Lower leg skin (tissue), 3 donors: ENCODE data around the gene EFS.

ENCODE experiments used
- POLR2A ChIP-seq, 2 donors: fragments of 450-650 bp; IDR thresholded peaks; one replicate each; pipeline ENCODE4 v1.6.1; 2016 to 2017; ENCODE audit warnings: antibody characterized with exemption in 2 of 2, mild to moderate bottlenecking in 1 of 2, moderate library complexity in 1 of 2
- TF ChIP-seq, protein P1 (sequence below), 3 donors: fragments of 450-650 bp; IDR thresholded peaks; one replicate each; pipeline ENCODE4 v1.5.1; 2016; ENCODE audit warnings: antibody characterized with exemption in 3 of 3, mild to moderate bottlenecking in 3 of 3, moderate library complexity in 2 of 3

DNA sequence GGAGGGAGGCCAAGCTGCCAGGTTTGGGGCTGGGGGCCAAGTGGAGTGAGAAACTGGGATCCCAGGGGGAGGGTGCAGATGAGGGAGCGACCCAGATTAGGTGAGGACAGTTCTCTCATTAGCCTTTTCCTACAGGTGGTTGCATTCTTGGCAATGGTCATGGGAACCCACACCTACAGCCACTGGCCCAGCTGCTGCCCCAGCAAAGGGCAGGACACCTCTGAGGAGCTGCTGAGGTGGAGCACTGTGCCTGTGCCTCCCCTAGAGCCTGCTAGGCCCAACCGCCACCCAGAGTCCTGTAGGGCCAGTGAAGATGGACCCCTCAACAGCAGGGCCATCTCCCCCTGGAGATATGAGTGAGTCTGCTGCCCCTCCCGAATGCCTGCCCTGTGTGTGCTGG is 8.1 kb upstream of the EFS start:
- TF ChIP-seq, protein P1, sequence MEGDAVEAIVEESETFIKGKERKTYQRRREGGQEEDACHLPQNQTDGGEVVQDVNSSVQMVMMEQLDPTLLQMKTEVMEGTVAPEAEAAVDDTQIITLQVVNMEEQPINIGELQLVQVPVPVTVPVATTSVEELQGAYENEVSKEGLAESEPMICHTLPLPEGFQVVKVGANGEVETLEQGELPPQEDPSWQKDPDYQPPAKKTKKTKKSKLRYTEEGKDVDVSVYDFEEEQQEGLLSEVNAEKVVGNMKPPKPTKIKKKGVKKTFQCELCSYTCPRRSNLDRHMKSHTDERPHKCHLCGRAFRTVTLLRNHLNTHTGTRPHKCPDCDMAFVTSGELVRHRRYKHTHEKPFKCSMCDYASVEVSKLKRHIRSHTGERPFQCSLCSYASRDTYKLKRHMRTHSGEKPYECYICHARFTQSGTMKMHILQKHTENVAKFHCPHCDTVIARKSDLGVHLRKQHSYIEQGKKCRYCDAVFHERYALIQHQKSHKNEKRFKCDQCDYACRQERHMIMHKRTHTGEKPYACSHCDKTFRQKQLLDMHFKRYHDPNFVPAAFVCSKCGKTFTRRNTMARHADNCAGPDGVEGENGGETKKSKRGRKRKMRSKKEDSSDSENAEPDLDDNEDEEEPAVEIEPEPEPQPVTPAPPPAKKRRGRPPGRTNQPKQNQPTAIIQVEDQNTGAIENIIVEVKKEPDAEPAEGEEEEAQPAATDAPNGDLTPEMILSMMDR (IDR thresholded peaks at IDR 0.05), result no peak
- no peak for TF ChIP-seq POLR2A (IDR thresholded peaks at IDR 0.05)
